ENCODE data around the gene LIPK.
A peak's percentile ranks its signal among the peaks of the same experiment; 100 is the strongest.
"Not testable (repeated sequence)": the region's sequence is repeated elsewhere in the genome, so short reads cannot be mapped to it uniquely, and the experiment has no call there.

Gene LIPK

GRCh38 chr10:88693392-88694020 lies 12.5 kb upstream of the LIPK start:
- Histone ChIP-seq H3K79me2 (ENCODE audit: low read length) (no peaks in the 10 kb centered on the region), H4K20me1 (ENCODE audit: insufficient read depth, low read length) (no peaks in the 10 kb centered on the region), H2AFZ (ENCODE audit: low read depth, low read length) (no peak overlapping the region), H3K4me3 (ENCODE audit: low read length) (no peak overlapping the region), H3K9ac (ENCODE audit: low read length) (no peak overlapping the region), H3K36me3 (replicated peaks; ENCODE audit: low read depth, low read length) (no peaks in the 10 kb centered on the region), H3K27ac (ENCODE audit: low read length) (no peak overlapping the region), H3K9me3 (ENCODE audit: insufficient read depth, low read length) (no peaks in the 10 kb centered on the region), H3K27me3 (ENCODE audit: low read depth, low read length) (no peaks in the 10 kb centered on the region), H3K4me2 (ENCODE audit: low read length) (no peak overlapping the region), H3K4me1 (ENCODE audit: low read length) (no peaks in the 10 kb centered on the region)
- peak; percentile 18; the same call in 1 of the 2 replicates for TF ChIP-seq CTCF (IDR thresholded peaks at IDR 0.05; ENCODE audit: low read depth, low read length)
- no peak for TF ChIP-seq EZH2phosphoT487 (IDR thresholded peaks at IDR 0.05; ENCODE audit: low read depth)

GRCh38 chr10:88702848-88703597 lies 3.0 kb upstream of the LIPK start:
- Histone ChIP-seq H3K27ac (ENCODE audit: low read length) (no peak overlapping the region), H3K9me3 (ENCODE audit: insufficient read depth, low read length) (no peaks in the 10 kb centered on the region), H3K4me1 (ENCODE audit: low read length) (peaks cover 7% of the 10 kb centered on the region), H3K36me3 (replicated peaks; ENCODE audit: low read depth, low read length) (no peaks in the 10 kb centered on the region), H3K27me3 (ENCODE audit: low read depth, low read length) (no peaks in the 10 kb centered on the region), H3K4me3 (ENCODE audit: low read length) (no peak overlapping the region), H3K9ac (ENCODE audit: low read length) (no peak overlapping the region), H4K20me1 (ENCODE audit: insufficient read depth, low read length) (no peaks in the 10 kb centered on the region), H3K79me2 (ENCODE audit: low read length) (no peaks in the 10 kb centered on the region), H2AFZ (ENCODE audit: low read depth, low read length) (no peak overlapping the region), H3K4me2 (ENCODE audit: low read length) (no peak overlapping the region)
- TF ChIP-seq EZH2phosphoT487 (IDR thresholded peaks at IDR 0.05; ENCODE audit: low read depth) (no peak), CTCF (IDR thresholded peaks at IDR 0.05; ENCODE audit: low read depth, low read length) (no peak)

- Histone ChIP-seq H3K79me2 (ENCODE audit: low read length) (no peaks in the 10 kb centered on the region), H4K20me1 (ENCODE audit: insufficient read depth, low read length) (no peaks in the 10 kb centered on the region), H3K4me1 (ENCODE audit: low read length) (peaks cover 8% of the 10 kb centered on the region), H3K27me3 (ENCODE audit: low read depth, low read length) (no peaks in the 10 kb centered on the region), H2AFZ (ENCODE audit: low read depth, low read length) (no peak overlapping the region), H3K9ac (ENCODE audit: low read length) (no peak overlapping the region), H3K27ac (ENCODE audit: low read length) (no peak overlapping the region), H3K9me3 (ENCODE audit: insufficient read depth, low read length) (no peaks in the 10 kb centered on the region), H3K4me3 (ENCODE audit: low read length) (no peak overlapping the region), H3K4me2 (ENCODE audit: low read length) (no peak overlapping the region; the same call in 1 of the 2 replicates), H3K36me3 (replicated peaks; ENCODE audit: low read depth, low read length) (no peaks in the 10 kb centered on the region)
- TF ChIP-seq CTCF (IDR thresholded peaks at IDR 0.05; ENCODE audit: low read depth, low read length), result no peak
- no peak for TF ChIP-seq EZH2phosphoT487 (IDR thresholded peaks at IDR 0.05; ENCODE audit: low read depth)
Observed at GRCh38 chr10:88707429-88708155, 1.5 kb downstream of the LIPK start.

- not testable (repeated sequence) for H3K9ac ChIP-seq (ENCODE audit: low read length); H3K36me3 ChIP-seq (replicated peaks; ENCODE audit: low read depth, low read length); H3K4me1 ChIP-seq (ENCODE audit: low read length); H3K27me3 ChIP-seq (ENCODE audit: low read depth, low read length); H3K27ac ChIP-seq (ENCODE audit: low read length); H2AFZ ChIP-seq (ENCODE audit: low read depth, low read length); H3K79me2 ChIP-seq (ENCODE audit: low read length); H3K9me3 ChIP-seq (ENCODE audit: insufficient read depth, low read length); H3K4me3 ChIP-seq (ENCODE audit: low read length); H3K4me2 ChIP-seq (ENCODE audit: low read length); H4K20me1 ChIP-seq (ENCODE audit: insufficient read depth, low read length)
Observed at GRCh38 chr10:88709361-88709760, 3.3 kb downstream of the LIPK start.

All from OCI-LY3 (cell line).